22Rv1 (cell line): Measurements from ENCODE around the gene TKTL1.

Source experiments
- H3K27ac ChIP-seq: fragments of 450-650 bp; 2 replicates; pipeline ENCODE4 v1.5.1; 2017
- CTCF ChIP-seq: fragments of 450-650 bp; IDR thresholded peaks from 2 replicates; pipeline ENCODE4 v1.5.1; 2017; ENCODE audit warnings: mild to moderate bottlenecking
- ZFX ChIP-seq: fragments of 450-650 bp; IDR thresholded peaks from 2 replicates; pipeline ENCODE4 v1.6.1; 2017; ENCODE audit warnings: antibody characterized with exemption, borderline replicate concordance

TKTL1 gene

GRCh38 chrX:154363706-154364439 is 68.3 kb downstream of the TKTL1 start:
- H3K27ac ChIP-seq: no peak overlapping the region
- no peak for TF ChIP-seq ZFX
- TF ChIP-seq CTCF: no peak

- no peak overlapping the region for H3K27ac ChIP-seq
- TF ChIP-seq CTCF: no peak
- TF ChIP-seq ZFX: no peak
Observed at GRCh38 chrX:154365052-154365600, 69.5 kb downstream of the TKTL1 start.

- H3K27ac ChIP-seq: no peak overlapping the region
- TF ChIP-seq CTCF (no peak), ZFX (no peak)
Observed at GRCh38 chrX:154365997-154366665, 70.5 kb downstream of the TKTL1 start.

GRCh38 chrX:154366666-154367055 is 71.1 kb downstream of the TKTL1 start:
- no peak overlapping the region for H3K27ac ChIP-seq
- TF ChIP-seq CTCF (no peak), ZFX (no peak)

- TF ChIP-seq ZFX: no peak
- TF ChIP-seq CTCF: no peak
- H3K27ac ChIP-seq: no peak overlapping the region
Observed at GRCh38 chrX:154367474-154368308, 72.1 kb downstream of the TKTL1 start.

GRCh38 chrX:154368630-154369448 is 73.2 kb downstream of the TKTL1 start:
- TF ChIP-seq CTCF: no peak
- TF ChIP-seq ZFX: no peak
- peak overlapping the region; percentile 23; the same call in 1 of the 2 replicates for H3K27ac ChIP-seq
